Activated CD8-positive, alpha-beta memory T cell treated with anti-CD3 and anti-CD28 coated beads, Interleukin-2, amount 10 ng/mL, durations not matched to agents 7 days and 5 days (primary cell): Measurements from ENCODE around the gene MZT1. TPM values are rescaled to one million over a fixed set of nuclear protein-coding genes. Genes with fewer than 3 reads are reported as not detected.
"Not testable (repeated sequence)": the region's sequence is repeated elsewhere in the genome, so short reads cannot be mapped to it uniquely, and the experiment has no call there.

ENCODE experiments used
- ATAC-seq: fragments of 150-1000 bp; cut with Tn5 transposase; one replicate; pipeline ENCODE4 v1.10.0; 2021; ENCODE audit warnings: moderate library complexity
- CTCF ChIA-PET: fragments of 350-600 bp; sonication (Branson Sonifier 250); formaldehyde crosslinking; loops from one replicate; lab custom pipeline; 2021; ENCODE audit warnings: antibody characterized with exemption; lab: Charles Lee
- DNase-seq: peaks from one replicate; pipeline ENCODE4 v3.0.0-alpha.2; 2020
- H3K27ac Mint-ChIP-seq: one replicate; pipeline ENCODE4 v1.8.0; 2021; ENCODE audit warnings: mild to moderate bottlenecking, mixed read lengths
- H3K27me3 Mint-ChIP-seq: one replicate; pipeline ENCODE4 v1.8.0; 2021; ENCODE audit warnings: mixed read lengths
- H3K36me3 Mint-ChIP-seq: one replicate; pipeline ENCODE4 v1.8.0; 2021; ENCODE audit warnings: mild to moderate bottlenecking, mixed read lengths
- H3K4me1 Mint-ChIP-seq: one replicate; pipeline ENCODE4 v1.8.0; 2021; ENCODE audit warnings: mixed read lengths
- H3K4me3 Mint-ChIP-seq: one replicate; pipeline ENCODE4 v1.8.0; 2021; ENCODE audit warnings: mild to moderate bottlenecking, moderate library complexity, mixed read lengths
- H3K9me3 Mint-ChIP-seq: one replicate; pipeline ENCODE4 v1.8.0; 2022; ENCODE audit warnings: low read depth, mixed read lengths
- total RNA-seq, 2 experiments: library from RNA; stranded (reverse); gene quantifications; one replicate each; pipeline ENCODE4 v1.2.3, GENCODE V29; 2021

MZT1 gene
- 10 to 100 TPM; 19.7 to 23.3 TPM for total RNA-seq

- Mint-ChIP-seq H3K4me1 (peaks cover 49% of the 10 kb centered on the region), H3K27me3 (no peaks in the 10 kb centered on the region), H3K27ac (peak within 1 kb of the TSS; percentile 87), H3K9me3 (no peaks in the 10 kb centered on the region), H3K4me3 (peak within 1 kb of the TSS; percentile 85), H3K36me3 (peaks cover 55% of the 10 kb centered on the region)
- peak; percentile 98 for DNase-seq
- CTCF ChIA-PET = interaction anchor here (2.2 kb wide), 1 partner anchor 53 kb away, joined by 9 read pairs; the partner anchor contains the start of gene DIS3
- peak; percentile 93 for ATAC-seq
Measured at GRCh38 chr13:72727417-72728289, at the start of gene MZT1, which contains the start of gene BORA. MZT1 (minus strand) TSS chr13:72727629; CDS start chr13:72727602, 27 bp downstream. BORA (plus strand) TSS chr13:72727923; CDS start chr13:72728941, 1,018 bp downstream.

GRCh38 chr13:72774019-72774418 lies 46.6 kb upstream of the MZT1 start:
- Mint-ChIP-seq H3K36me3 (peaks cover 53% of the 10 kb centered on the region), H3K27me3 (no peaks in the 10 kb centered on the region), H3K4me3 (no peak overlapping the region), H3K27ac (no peak overlapping the region), H3K4me1 (peaks cover 18% of the 10 kb centered on the region), H3K9me3 (no peaks in the 10 kb centered on the region)
- ATAC-seq (no peak), DNase-seq (no peak)
- CTCF ChIA-PET = no interaction called here

GRCh38 chr13:72763411-72763810 lies 36.0 kb upstream of the MZT1 start:
- H3K27me3 Mint-ChIP-seq = no peaks in the 10 kb centered on the region
- DNase-seq (no peak), ATAC-seq (no peak)
- no peak overlapping the region for H3K27ac Mint-ChIP-seq
- H3K9me3 Mint-ChIP-seq = no peaks in the 10 kb centered on the region
- H3K4me1 Mint-ChIP-seq = peaks cover 3% of the 10 kb centered on the region
- peaks cover 58% of the 10 kb centered on the region for H3K36me3 Mint-ChIP-seq
- no peak overlapping the region for H3K4me3 Mint-ChIP-seq
- CTCF ChIA-PET = interaction anchor here (1.3 kb wide), 1 partner anchor 10 kb away, joined by 3 read pairs; no protein-coding TSS in a partner anchor

GRCh38 chr13:72760189-72760588 lies 32.8 kb upstream of the MZT1 start:
- Mint-ChIP-seq H3K27ac (no peak overlapping the region), H3K27me3 (no peaks in the 10 kb centered on the region), H3K4me1 (peaks cover 2% of the 10 kb centered on the region), H3K4me3 (no peak overlapping the region), H3K36me3 (peaks cover 50% of the 10 kb centered on the region), H3K9me3 (no peaks in the 10 kb centered on the region)
- DNase-seq = no peak
- ATAC-seq = no peak
- CTCF ChIA-PET = no interaction called here

GRCh38 chr13:72757792-72758535 lies 30.5 kb upstream of the MZT1 start:
- no peak for DNase-seq
- Mint-ChIP-seq H3K36me3 (peaks cover 50% of the 10 kb centered on the region), H3K27ac (no peak overlapping the region), H3K9me3 (no peaks in the 10 kb centered on the region), H3K4me1 (no peaks in the 10 kb centered on the region), H3K4me3 (no peak overlapping the region), H3K27me3 (no peaks in the 10 kb centered on the region)
- ATAC-seq = no peak
- CTCF ChIA-PET = interaction anchor here (0.7 kb wide), 1 partner anchor 40 kb away, joined by 4 read pairs; no protein-coding TSS in a partner anchor

GRCh38 chr13:72754111-72754510 lies 26.7 kb upstream of the MZT1 start:
- Mint-ChIP-seq H3K27me3 (no peaks in the 10 kb centered on the region), H3K9me3 (no peaks in the 10 kb centered on the region), H3K4me3 (no peak overlapping the region), H3K4me1 (peaks cover 2% of the 10 kb centered on the region), H3K27ac (no peak overlapping the region), H3K36me3 (peaks cover 61% of the 10 kb centered on the region)
- CTCF ChIA-PET = no interaction called here
- DNase-seq (no peak), ATAC-seq (no peak)

- no peak for ATAC-seq
- no peaks in the 10 kb centered on the region for H3K9me3 Mint-ChIP-seq
- no peak overlapping the region for H3K27ac Mint-ChIP-seq
- H3K36me3 Mint-ChIP-seq = peaks cover 69% of the 10 kb centered on the region
- peaks cover 2% of the 10 kb centered on the region for H3K4me1 Mint-ChIP-seq
- CTCF ChIA-PET = no interaction called here
- DNase-seq = no peak
- no peaks in the 10 kb centered on the region for H3K27me3 Mint-ChIP-seq
- H3K4me3 Mint-ChIP-seq = no peak overlapping the region
Measured at GRCh38 chr13:72751220-72751619, 23.8 kb upstream of the MZT1 start.

GRCh38 chr13:72745260-72745659 lies 17.8 kb upstream of the MZT1 start:
- peaks cover 65% of the 10 kb centered on the region for H3K36me3 Mint-ChIP-seq
- H3K4me1 Mint-ChIP-seq = peaks cover 12% of the 10 kb centered on the region
- no peaks in the 10 kb centered on the region for H3K9me3 Mint-ChIP-seq
- CTCF ChIA-PET = no interaction called here
- no peak overlapping the region for H3K4me3 Mint-ChIP-seq
- H3K27me3 Mint-ChIP-seq = no peaks in the 10 kb centered on the region
- DNase-seq (no peak), ATAC-seq (peak; percentile 27)
- H3K27ac Mint-ChIP-seq = peak overlapping the region; percentile 64

GRCh38 chr13:72740015-72740414 lies 12.6 kb upstream of the MZT1 start:
- CTCF ChIA-PET = interaction anchor here (1.2 kb wide), 1 partner anchor 11 kb away, joined by 4 read pairs; no protein-coding TSS in a partner anchor
- H3K4me1 Mint-ChIP-seq = peaks cover 14% of the 10 kb centered on the region
- DNase-seq (no peak), ATAC-seq (no peak)
- H3K27me3 Mint-ChIP-seq = no peaks in the 10 kb centered on the region
- H3K9me3 Mint-ChIP-seq = no peaks in the 10 kb centered on the region
- no peak overlapping the region for H3K27ac Mint-ChIP-seq
- no peak overlapping the region for H3K4me3 Mint-ChIP-seq
- peaks cover 59% of the 10 kb centered on the region for H3K36me3 Mint-ChIP-seq

- Mint-ChIP-seq H3K4me1 (peaks cover 17% of the 10 kb centered on the region), H3K36me3 (peaks cover 58% of the 10 kb centered on the region), H3K9me3 (no peaks in the 10 kb centered on the region), H3K4me3 (no peak overlapping the region), H3K27ac (no peak overlapping the region), H3K27me3 (no peaks in the 10 kb centered on the region)
- CTCF ChIA-PET = no interaction called here
- ATAC-seq (no peak), DNase-seq (no peak)
Measured at GRCh38 chr13:72737033-72737432, 9.6 kb upstream of the MZT1 start.

- Mint-ChIP-seq H3K4me3 (peak overlapping the region; percentile 85), H3K4me1 (peaks cover 46% of the 10 kb centered on the region), H3K27me3 (no peaks in the 10 kb centered on the region), H3K27ac (peak overlapping the region; percentile 87), H3K36me3 (peaks cover 55% of the 10 kb centered on the region), H3K9me3 (no peaks in the 10 kb centered on the region)
- DNase-seq (no peak), ATAC-seq (no peak)
- CTCF ChIA-PET = interaction anchor here (2.2 kb wide), 1 partner anchor 52 kb away, joined by 9 read pairs; the partner anchor contains the start of gene DIS3
Measured at GRCh38 chr13:72728290-72728605, 819 bp upstream of the MZT1 start.

GRCh38 chr13:72726726-72727416 lies 558 bp downstream of the MZT1 start:
- Mint-ChIP-seq H3K4me3 (peak overlapping the region; percentile 85), H3K9me3 (no peaks in the 10 kb centered on the region), H3K4me1 (peaks cover 50% of the 10 kb centered on the region), H3K27ac (peak overlapping the region; percentile 87), H3K27me3 (no peaks in the 10 kb centered on the region), H3K36me3 (peaks cover 54% of the 10 kb centered on the region)
- peak; percentile 35 for ATAC-seq
- peak; percentile 72 for DNase-seq
- CTCF ChIA-PET = interaction anchor here (1.0 kb wide), 1 partner anchor 40 kb away, joined by 3 read pairs; no protein-coding TSS in a partner anchor

GRCh38 chr13:72726185-72726584 lies 1.2 kb downstream of the MZT1 start:
- Mint-ChIP-seq H3K27ac (peak overlapping the region; percentile 87), H3K4me1 (peaks cover 46% of the 10 kb centered on the region), H3K4me3 (peak overlapping the region; percentile 85), H3K36me3 (peaks cover 54% of the 10 kb centered on the region)
- CTCF ChIA-PET = interaction anchor here (1.0 kb wide), 1 partner anchor 40 kb away, joined by 3 read pairs; no protein-coding TSS in a partner anchor
- DNase-seq, H3K9me3 Mint-ChIP-seq, H3K27me3 Mint-ChIP-seq, ATAC-seq: not testable (repeated sequence)
